K562 (cell line): ENCODE results near the gene NARF. TPM values are rescaled to one million over a fixed set of nuclear protein-coding genes. Genes with fewer than 3 reads are reported as not detected.

ENCODE experiments used
- ATAC-seq: fragments of 200-7000 bp; cut with Tn5 transposase; 3 replicates; pipeline ENCODE4 v1.9.1; 2020; ENCODE audit warnings: moderate library complexity
- Bru-seq: library from RNA; stranded (reverse); fragments of 400-500 nt; gene quantifications from one replicate; lab custom pipeline; 2021; lab: Mats Ljungman, UMichigan
- BruChase-seq, 2 experiments: library from RNA; stranded (reverse); fragments of 400-500 nt; gene quantifications; one replicate each; lab custom pipeline; 2021; lab: Mats Ljungman, UMichigan
- BruUV-seq: library from RNA; stranded (reverse); fragments of 400-500 nt; replicated peaks from 2 replicates; lab custom pipeline; 2021; lab: Mats Ljungman, UMichigan
- CTCF ChIA-PET: fragments of 300-600 bp; formaldehyde crosslinking; extraction: SDS; loops from one replicate; lab custom pipeline; 2021; ENCODE audit warnings: low intra/inter-chr PET ratio; lab: Yijun Ruan, JAX
- POLR2A ChIA-PET: fragments of 300-600, 350-650 bp; sonication (Branson Sonifier 250); formaldehyde crosslinking; extraction: SDS; loops from one replicate; lab custom pipeline; 2021; ENCODE audit warnings: antibody characterized with exemption, inconsistent platforms; lab: Yijun Ruan, JAX
- DNase-seq, 4 experiments: peaks; one replicate each; pipeline versions ENCODE4 v3.0.0 to v3.0.0-alpha.2; 2011 to 2018; ENCODE audit warnings: low spot score in 3 of 4, mixed read lengths in 3 of 4; ENCODE audit errors: extremely low read depth in 1 of 4
- FAIRE-seq: peaks from 2 replicates; lab custom pipeline; 2011; peaks lifted over from hg19 to GRCh38; lab: Jason Lieb, UNC
- H2AFZ ChIP-seq: 2 replicates; pipeline ENCODE4 v1.6.0; 2011; ENCODE audit warnings: low read depth, low read length, control low read depth, inconsistent platforms
- H3K27ac ChIP-seq: fragments of 200-600 bp; 3 replicates; pipeline ENCODE4 v1.8.0; 2011; ENCODE audit warnings: low read depth, mild to moderate bottlenecking, control low read depth, inconsistent platforms, low read length, moderate library complexity, mixed read lengths; ENCODE audit errors: extremely low read depth
- H3K27me3 ChIP-seq, 2 experiments: fragments of 300-600 bp in 1 of 2; 2 replicates in 1 of 2; 3 replicates in 1 of 2; pipeline versions ENCODE4 v1.6.0 to v1.8.0; 2011; ENCODE audit warnings: inconsistent platforms in 2 of 2, low read length in 2 of 2, mild to moderate bottlenecking in 1 of 2, mixed read lengths in 1 of 2, moderate library complexity in 1 of 2; ENCODE audit not compliant: control insufficient read depth in 2 of 2, insufficient read depth in 2 of 2
- H3K36me3 ChIP-seq: fragments of 300-600 bp; 3 replicates; pipeline ENCODE4 v1.8.0; 2011; ENCODE audit warnings: mild to moderate bottlenecking, low read length, inconsistent platforms; ENCODE audit not compliant: control insufficient read depth, insufficient read depth
- H3K4me1 ChIP-seq, 2 experiments: fragments of 200-600 bp in 1 of 2; replicated peaks in 1 of 2; 2 replicates in 1 of 2; 3 replicates in 1 of 2; pipeline versions ENCODE4 v1.5.1 to v1.8.0; 2011; ENCODE audit warnings: inconsistent platforms in 2 of 2, low read length in 2 of 2, mild to moderate bottlenecking in 1 of 2, mixed read lengths in 1 of 2, moderate library complexity in 1 of 2; ENCODE audit not compliant: control insufficient read depth in 2 of 2, insufficient read depth in 2 of 2
- H3K4me2 ChIP-seq: 2 replicates; pipeline ENCODE4 v1.6.1; 2011; ENCODE audit warnings: low read length, control low read depth, inconsistent platforms, mixed read lengths; ENCODE audit not compliant: insufficient read depth
- H3K4me3 ChIP-seq: fragments of 200-600 bp; sonication (generic), shearing (Covaris generic); 2 replicates; pipeline ENCODE4 v1.5.1; 2016; ENCODE audit warnings: control low read depth, inconsistent platforms
- H3K79me2 ChIP-seq: fragments of 200-600 bp; 3 replicates; pipeline ENCODE4 v1.8.0; 2011; ENCODE audit warnings: low read length, inconsistent platforms; ENCODE audit not compliant: control insufficient read depth, insufficient read depth
- H3K9ac ChIP-seq, 2 experiments: 2 replicates each; pipeline versions ENCODE4 v1.6.0 to v1.6.1; 2011; ENCODE audit warnings: low read depth in 2 of 2, low read length in 2 of 2, control low read depth in 1 of 2, inconsistent platforms in 1 of 2, mild to moderate bottlenecking in 1 of 2, mixed read lengths in 1 of 2; ENCODE audit not compliant: insufficient read depth in 1 of 2
- H3K9me1 ChIP-seq: one replicate; pipeline ENCODE4 v1.6.0; 2011; ENCODE audit warnings: inconsistent platforms, mild to moderate bottlenecking, low read length, moderate library complexity; ENCODE audit not compliant: control insufficient read depth, insufficient read depth
- H3K9me3 ChIP-seq: replicated peaks from 2 replicates; pipeline ENCODE4 v1.5.1; 2011; ENCODE audit warnings: low read depth, low read length, inconsistent platforms; ENCODE audit not compliant: control insufficient read depth, insufficient read depth
- H4K20me1 ChIP-seq: replicated peaks from 2 replicates; pipeline ENCODE4 v1.6.1; 2011; ENCODE audit warnings: low read length, inconsistent platforms, mixed read lengths; ENCODE audit not compliant: control insufficient read depth, insufficient read depth
- KDM2B ChIP-seq: fragments of 250-450 bp; sonication (Bioruptor Pico); IDR thresholded peaks from 2 replicates; pipeline ENCODE4 v1.8.0; 2021; ENCODE audit warnings: mild to moderate bottlenecking, moderate library complexity
- MTA3 ChIP-seq: fragments of 450-650 bp; formaldehyde crosslinking; IDR thresholded peaks from 2 replicates; pipeline ENCODE4 v1.6.1; 2017; ENCODE audit warnings: mild to moderate bottlenecking, borderline replicate concordance
- MYNN ChIP-seq, 2 experiments: sonication (generic); formaldehyde crosslinking in 1 of 2; IDR thresholded peaks; 2 replicates each; pipeline versions ENCODE4 v1.5.0 to v1.6.1; 2016 to 2020; ENCODE audit warnings: antibody characterized with exemption in 1 of 2, missing genetic modification reagents in 1 of 2
- PHB ChIP-seq: fragments of 250-450 bp; sonication (Bioruptor Pico); IDR thresholded peaks from 2 replicates; pipeline ENCODE4 v1.5.0; 2021
- RBM22 ChIP-seq: fragments of 200-400 bp; formaldehyde crosslinking; IDR thresholded peaks from 2 replicates; pipeline ENCODE4 v1.6.1; 2018; ENCODE audit warnings: low read length, low read depth; ENCODE audit not compliant: poor library complexity, severe bottlenecking
- ZNF263 ChIP-seq: sonication (generic); formaldehyde crosslinking; IDR thresholded peaks from 2 replicates; pipeline ENCODE4 v1.8.0; 2022; ENCODE audit warnings: mild to moderate bottlenecking, missing genetic modification reagents, borderline replicate concordance
- ZNF3 ChIP-seq: fragments of 250-450 bp; sonication (Bioruptor Pico); IDR thresholded peaks from 2 replicates; pipeline ENCODE4 v1.5.0; 2021; ENCODE audit warnings: mild to moderate bottlenecking, moderate library complexity
- ZNF707 ChIP-seq: fragments of 250-450 bp; sonication (Bioruptor Pico); conservative IDR thresholded peaks from 2 replicates; pipeline ENCODE4 v1.8.0; 2022; ENCODE audit warnings: inconsistent platforms, mild to moderate bottlenecking, moderate library complexity
- WGBS: fragments of 100-300 bp; shearing (Covaris generic); methylation state at CpG from one replicate; pipeline ENCODE4 v1.1.6; 2016; ENCODE audit warnings: low coverage, mixed read lengths; ENCODE audit not compliant: insufficient coverage; ENCODE audit errors: missing lambda C conversion rate; 5-methylcytosine and 5-hydroxymethylcytosine counted together
- in situ Hi-C: fragments of 300-500 bp; cut with MboI; formaldehyde crosslinking; loops from 4 replicates; pipeline ENCODE4 v1.15.0; 2018; ENCODE audit warnings: inconsistent platforms, mixed read lengths
- intact Hi-C: fragments of 100-400 bp; cut with micrococcal nuclease; formaldehyde crosslinking; loops from 2 replicates; pipeline ENCODE4 v1.14.2; 2022
- long read RNA-seq, 3 experiments: library from polyadenylated mRNA in 2 of 3; library from RNA in 1 of 3; unstranded in 2 of 3; stranded (forward) in 1 of 3; transcript quantifications; one replicate each; pipeline ENCODE4 v2.0.0, GENCODE V29; 2019 to 2022
- polyA minus RNA-seq, 3 experiments: library from RNA; depleted of rRNA, polyadenylated mRNA; stranded (reverse); fragments of >200 nt; gene quantifications; 2 replicates each; pipeline ENCODE4 v1.2.3, GENCODE V29; 2011
- polyA plus RNA-seq, 8 experiments: library from polyadenylated mRNA; depleted of rRNA in 4 of 8; stranded (reverse) in 5 of 8; unstranded in 3 of 8; fragments of >200 nt; fragmentation: Nextera tagmentation in 2 of 8; fragmentation: Illumina TruSeq in 1 of 8; extraction: Ambion mirVana in 2 of 8; extraction: Trizol in 1 of 8; gene quantifications; 2 replicates each; pipeline versions ENCODE4 v1.2.1 to v1.2.3, GENCODE V29; 2011 to 2014; ENCODE audit warnings: inconsistent platforms in 1 of 8, missing spikeins in 1 of 8
- total RNA-seq, 7 experiments: library from RNA; depleted of rRNA in 6 of 7; stranded (reverse); fragments of >200 nt in 6 of 7; fragmentation: Illumina TruSeq in 2 of 7; extraction: Trizol in 2 of 7; gene quantifications; 2 replicates each; pipeline versions ENCODE4 v1.2.1 to v1.2.3, GENCODE V29; 2011 to 2021; ENCODE audit warnings: low replicate concordance in 1 of 7
- TF ChIP-seq, protein P1 (sequence below), 2 experiments: fragments of 150-350 bp in 1 of 2; IDR thresholded peaks; 2 replicates each; pipeline ENCODE4 v1.6.1; 2012 to 2016; ENCODE audit warnings: low read depth in 2 of 2, low read length in 2 of 2, mild to moderate bottlenecking in 1 of 2, moderate library complexity in 1 of 2
- TF ChIP-seq, protein P2 (sequence below): sonication (generic); formaldehyde crosslinking; IDR thresholded peaks from 2 replicates; pipeline ENCODE4 v1.9.0; 2022; ENCODE audit warnings: mild to moderate bottlenecking, missing genetic modification reagents

NARF gene
- total RNA-seq (2011; cell fraction: chromatin; rRNA removed; ENCODE audit: low replicate concordance): 547 and 619 TPM in 2 replicates
- 271 and 284 TPM in 2 replicates for total RNA-seq (2011; cell fraction: nucleolus; rRNA removed)
- total RNA-seq (2011; cell fraction: nucleoplasm; rRNA removed): 322 TPM in 2 replicates
- total RNA-seq (2014; rRNA removed) (132 and 145 TPM in 2 replicates), total RNA-seq (2014; rRNA removed; fragmentation: Illumina TruSeq; extraction: Trizol) (101 and 104 TPM in 2 replicates), total RNA-seq (2015; rRNA removed; fragmentation: Illumina TruSeq; extraction: Trizol) (84.1 and 89.0 TPM in 2 replicates), total RNA-seq (2021) (272 and 273 TPM in 2 replicates), polyA plus RNA-seq (2011; rRNA removed) (396 and 423 TPM in 2 replicates), polyA plus RNA-seq (2014; fragmentation: Illumina TruSeq; extraction: Trizol) (218 and 257 TPM in 2 replicates), polyA plus RNA-seq (2014; fragmentation: Nextera tagmentation; extraction: Ambion mirVana) (100 to 1,000 TPM in 1 of 2 experiments, 10 to 100 TPM in 1; 60.4 to 114 TPM), polyA plus RNA-seq (2014; rRNA removed) (250 and 261 TPM in 2 replicates), polyA minus RNA-seq (2011; rRNA and poly(A)+ RNA removed) (234 and 254 TPM in 2 replicates), Bru-seq, nascent RNA (percentile 72 among the genes with signal in this experiment), BruChase-seq, experiment 1, labeled RNA remaining after a 2-hour chase (percentile 73 among the genes with signal in this experiment), BruChase-seq, experiment 2, labeled RNA remaining after a 6-hour chase (percentile 80 among the genes with signal in this experiment)
- polyA plus RNA-seq (2011; cell fraction: cytosol; rRNA removed): 406 and 485 TPM in 2 replicates
- 513 and 551 TPM in 2 replicates for polyA plus RNA-seq (2011; cell fraction: nucleus; rRNA removed)
- 317 and 446 TPM in 2 replicates for polyA plus RNA-seq (2012)
- 143 and 160 TPM in 2 replicates for polyA minus RNA-seq (2011; cell fraction: cytosol; rRNA and poly(A)+ RNA removed)
- 73.8 and 104 TPM in 2 replicates for polyA minus RNA-seq (2011; cell fraction: nucleus; rRNA and poly(A)+ RNA removed)
- long read RNA-seq, experiment 1, transcript NARF-202 (10 exons, 1,487 nt): minor isoform, 6 of 725 reads
- long read RNA-seq, experiment 1, transcript NARF-201 (11 exons, 3,949 nt): major isoform, 509 of 725 reads
- long read RNA-seq, experiment 1, transcript NARF-209 (10 exons, 2,598 nt): minor isoform, 11 of 725 reads
- long read RNA-seq, experiment 1, partial matches to known transcripts: 76 of 725 reads
- long read RNA-seq, experiment 1, other reads (novel, unspliced or antisense): 113 of 725 reads
- long read RNA-seq, experiment 2, partial matches to known transcripts: 61 of 398 reads
- long read RNA-seq, experiment 2, other reads (novel, unspliced or antisense): 336 of 398 reads
- long read RNA-seq, experiment 3, transcript NARF-209 (10 exons, 2,598 nt): minor isoform, 9 of 574 reads
- long read RNA-seq, experiment 3, transcript NARF-201 (11 exons, 3,949 nt): major isoform, 386 of 574 reads
- long read RNA-seq, experiment 3, partial matches to known transcripts: 14 of 574 reads
- long read RNA-seq, experiment 3, other reads (novel, unspliced or antisense): 155 of 574 reads

DNA sequence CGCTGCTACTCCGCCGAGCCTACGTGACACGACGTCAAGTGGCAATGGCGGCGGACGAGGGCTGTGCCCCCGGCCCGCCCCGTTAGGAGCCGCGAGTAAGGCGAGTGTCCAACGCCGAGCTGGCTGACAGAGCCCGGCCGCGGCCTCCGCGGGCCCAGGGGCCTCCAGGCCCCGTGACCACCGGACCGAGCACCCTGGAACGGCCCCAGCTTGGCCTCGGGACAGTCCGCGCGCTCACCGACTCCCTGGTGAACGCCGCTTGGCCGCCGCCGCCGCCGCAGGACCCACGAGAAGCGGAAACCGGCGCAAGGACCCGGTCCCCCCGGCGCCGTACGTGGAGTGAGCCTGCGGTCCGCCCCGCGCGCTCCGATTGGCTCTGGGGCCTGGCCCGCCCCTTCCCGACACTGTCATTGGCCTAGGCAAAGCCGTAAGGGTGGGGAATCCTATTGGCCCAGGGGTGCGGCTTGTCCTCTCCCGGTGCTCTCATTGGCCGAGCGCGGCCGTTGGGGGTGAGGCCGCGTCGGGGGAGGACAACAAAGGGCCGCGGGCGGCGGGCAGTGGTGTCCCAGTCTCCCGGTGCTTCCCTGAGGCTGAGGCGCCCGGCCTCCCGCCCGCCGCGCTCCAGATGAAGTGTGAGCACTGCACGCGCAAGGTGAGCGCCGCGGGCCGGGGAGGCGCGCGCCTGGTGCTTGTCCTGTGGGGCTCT lies at the start of gene NARF:
NARF (plus strand) TSS at position 563 of the 706 bp plus-strand sequence; CDS start at position 626, 63 bp downstream.
- ChIA-PET POLR2A (interaction anchor here (0.8 to 1.3 kb wide), 6 partner anchors 10 to 246 kb away, joined by 3 to 5 read pairs (median 4); partner anchors contain the start of genes CCDC57 and FOXK2), CTCF (no interaction called here)
- Histone ChIP-seq H3K4me1 (peaks cover 50 to 68% of the 10 kb centered on the region in 2 experiments), H3K27me3 (no peaks in the 10 kb centered on the region), H3K4me3 (peak within 1 kb of the TSS; percentile 83), H3K27ac (peak within 1 kb of the TSS; percentile 97), H2AFZ (peak within 1 kb of the TSS; percentile 82), H3K9ac (peak within 1 kb of the TSS; percentile 96 to 97), H4K20me1 (no peaks in the 10 kb centered on the region), H3K4me2 (peak within 1 kb of the TSS; percentile 89), H3K36me3 (peaks cover 33% of the 10 kb centered on the region), H3K9me1 (peaks cover 4% of the 10 kb centered on the region), H3K9me3 (no peaks in the 10 kb centered on the region), H3K79me2 (peaks cover 45% of the 10 kb centered on the region)
- no TSS peak for BruUV-seq
- in situ Hi-C loops: no loop called here
- peak; percentile 91 for FAIRE-seq
- DNase-seq: peak; percentile 95 to 99 (median 97)
- under 1% methylated on average over 70 of the region's 85 CpGs for WGBS
- intact Hi-C loops: loop anchor here (1.0 to 5.0 kb wide), 3 partner anchors 34 to 94 kb away; partner anchors contain the start of gene FOXK2
- ATAC-seq: peak; percentile 95
- peak; percentile 96 for TF ChIP-seq MTA3
- TF ChIP-seq, protein P1, sequence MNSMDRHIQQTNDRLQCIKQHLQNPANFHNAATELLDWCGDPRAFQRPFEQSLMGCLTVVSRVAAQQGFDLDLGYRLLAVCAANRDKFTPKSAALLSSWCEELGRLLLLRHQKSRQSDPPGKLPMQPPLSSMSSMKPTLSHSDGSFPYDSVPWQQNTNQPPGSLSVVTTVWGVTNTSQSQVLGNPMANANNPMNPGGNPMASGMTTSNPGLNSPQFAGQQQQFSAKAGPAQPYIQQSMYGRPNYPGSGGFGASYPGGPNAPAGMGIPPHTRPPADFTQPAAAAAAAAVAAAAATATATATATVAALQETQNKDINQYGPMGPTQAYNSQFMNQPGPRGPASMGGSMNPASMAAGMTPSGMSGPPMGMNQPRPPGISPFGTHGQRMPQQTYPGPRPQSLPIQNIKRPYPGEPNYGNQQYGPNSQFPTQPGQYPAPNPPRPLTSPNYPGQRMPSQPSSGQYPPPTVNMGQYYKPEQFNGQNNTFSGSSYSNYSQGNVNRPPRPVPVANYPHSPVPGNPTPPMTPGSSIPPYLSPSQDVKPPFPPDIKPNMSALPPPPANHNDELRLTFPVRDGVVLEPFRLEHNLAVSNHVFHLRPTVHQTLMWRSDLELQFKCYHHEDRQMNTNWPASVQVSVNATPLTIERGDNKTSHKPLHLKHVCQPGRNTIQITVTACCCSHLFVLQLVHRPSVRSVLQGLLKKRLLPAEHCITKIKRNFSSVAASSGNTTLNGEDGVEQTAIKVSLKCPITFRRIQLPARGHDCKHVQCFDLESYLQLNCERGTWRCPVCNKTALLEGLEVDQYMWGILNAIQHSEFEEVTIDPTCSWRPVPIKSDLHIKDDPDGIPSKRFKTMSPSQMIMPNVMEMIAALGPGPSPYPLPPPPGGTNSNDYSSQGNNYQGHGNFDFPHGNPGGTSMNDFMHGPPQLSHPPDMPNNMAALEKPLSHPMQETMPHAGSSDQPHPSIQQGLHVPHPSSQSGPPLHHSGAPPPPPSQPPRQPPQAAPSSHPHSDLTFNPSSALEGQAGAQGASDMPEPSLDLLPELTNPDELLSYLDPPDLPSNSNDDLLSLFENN (IDR thresholded peaks at IDR 0.05; ENCODE audit: low read depth in 2 of 2, low read length in 2 of 2): no peak
- no peak for TF ChIP-seq MYNN (IDR thresholded peaks at IDR 0.05)
- TF ChIP-seq MYNN (CRISPR knock-in tag; IDR thresholded peaks at IDR 0.05): no peak
- TF ChIP-seq ZNF3: no peak
- TF ChIP-seq, protein P2, sequence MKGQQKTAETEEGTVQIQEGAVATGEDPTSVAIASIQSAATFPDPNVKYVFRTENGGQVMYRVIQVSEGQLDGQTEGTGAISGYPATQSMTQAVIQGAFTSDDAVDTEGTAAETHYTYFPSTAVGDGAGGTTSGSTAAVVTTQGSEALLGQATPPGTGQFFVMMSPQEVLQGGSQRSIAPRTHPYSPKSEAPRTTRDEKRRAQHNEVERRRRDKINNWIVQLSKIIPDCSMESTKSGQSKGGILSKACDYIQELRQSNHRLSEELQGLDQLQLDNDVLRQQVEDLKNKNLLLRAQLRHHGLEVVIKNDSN (CRISPR knock-in tag): peak; percentile 73
- peak; percentile 47; the same call in 1 of the 2 replicates for TF ChIP-seq ZNF263 (CRISPR knock-in tag)
- no peak for TF ChIP-seq ZNF707 (CRISPR knock-in tag)
- TF ChIP-seq RBM22: peak; percentile 39
- peak; percentile 73; the same call in 1 of the 2 replicates for TF ChIP-seq PHB (CRISPR knock-in tag)
- TF ChIP-seq KDM2B (CRISPR knock-in tag): no peak
